GM21529 (cell line): ENCODE measurements around the gene HOTAIR.

Experiments
- ATAC-seq: cut with Tn5 transposase; IDR thresholded peaks from one replicate; pipeline ENCODE4 v1.9.1; 2021; ENCODE audit not compliant: unreplicated experiment

Gene HOTAIR

DNA sequence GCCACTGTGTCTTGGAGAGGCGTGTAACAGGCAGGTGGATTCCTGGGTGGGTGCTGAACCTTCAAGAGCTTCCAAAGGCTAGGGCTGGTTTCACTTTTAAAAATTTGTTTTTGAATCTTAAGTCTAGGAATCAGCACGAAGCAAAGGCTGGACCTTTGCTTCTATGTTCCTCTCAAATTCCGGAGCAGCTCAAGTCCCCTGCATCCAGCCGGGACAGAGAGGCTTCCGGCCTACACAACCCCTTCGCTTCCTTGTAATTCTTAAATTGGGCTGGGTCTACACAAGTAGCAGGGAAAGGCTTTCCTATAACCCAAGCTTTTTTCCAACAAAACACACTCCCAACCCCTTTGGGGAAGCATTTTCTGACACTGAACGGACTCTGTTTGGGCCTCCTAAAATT lies 11.7 kb downstream of the HOTAIR start:
- ATAC-seq = no peak

DNA sequence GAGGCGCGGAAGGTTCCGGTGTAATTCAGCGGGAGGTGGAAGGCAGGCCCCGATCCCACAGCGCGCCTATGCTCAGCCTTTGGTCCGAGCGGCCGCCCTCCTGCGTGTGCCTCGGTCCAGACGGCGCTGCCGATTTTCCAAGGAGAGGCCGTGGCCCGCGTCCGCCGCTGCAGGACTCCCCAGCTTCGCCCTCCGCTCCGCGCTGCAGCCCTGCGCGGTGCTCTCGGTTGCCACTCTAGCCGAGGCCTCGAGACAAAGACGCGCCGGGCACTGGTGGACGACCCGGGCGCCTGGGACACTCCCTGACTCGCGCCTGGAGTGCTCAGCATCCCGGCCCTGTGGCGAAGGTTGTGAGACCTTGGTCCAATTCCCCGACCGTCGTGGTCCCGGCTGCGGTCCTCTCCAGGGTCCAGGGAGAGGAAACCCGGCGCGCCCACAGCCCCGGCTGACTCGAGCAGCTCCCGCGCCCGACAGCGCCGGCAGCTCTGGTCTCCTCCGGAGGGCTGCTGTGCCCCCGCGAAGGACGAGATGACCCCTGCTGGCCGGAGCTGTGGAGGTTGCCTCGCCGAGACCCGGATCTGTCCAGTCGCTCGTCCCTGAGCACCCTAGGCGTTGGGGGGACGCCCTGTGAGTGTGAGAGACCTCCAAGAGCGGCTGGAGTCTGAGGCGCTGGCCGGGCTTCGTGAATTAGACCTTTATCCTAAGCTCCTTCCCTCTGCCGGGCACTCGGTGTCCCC lies 13.6 kb downstream of the HOTAIR start:
- no peak for ATAC-seq

GRCh38 chr12:53960187-53961024 lies 14.3 kb downstream of the HOTAIR start:
- no peak for ATAC-seq

DNA sequence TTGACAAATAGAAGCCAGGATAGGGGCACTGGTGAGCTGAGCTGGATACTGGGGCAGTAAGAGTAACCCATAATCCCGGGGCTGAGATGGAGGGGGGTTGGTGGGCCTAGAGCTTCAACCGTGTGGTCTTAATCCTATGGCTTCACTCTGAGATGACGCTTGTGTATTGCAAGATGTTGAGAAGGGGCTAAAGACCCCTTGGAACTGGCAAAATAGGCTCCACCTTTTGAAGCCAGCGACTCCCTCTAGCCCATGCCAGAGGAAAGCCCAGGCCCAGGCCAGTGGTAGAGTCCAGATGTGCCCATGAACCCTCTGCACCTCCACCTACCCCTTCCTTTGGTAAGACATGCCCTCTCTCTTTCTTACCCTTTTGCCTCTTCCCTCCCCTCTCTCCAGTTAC lies 15.4 kb downstream of the HOTAIR start:
- ATAC-seq = no peak

GRCh38 chr12:53958128-53958527 lies 16.6 kb downstream of the HOTAIR start:
- ATAC-seq = no peak

- ATAC-seq = no peak
Measured at GRCh38 chr12:53956914-53957536, 17.7 kb downstream of the HOTAIR start.

DNA sequence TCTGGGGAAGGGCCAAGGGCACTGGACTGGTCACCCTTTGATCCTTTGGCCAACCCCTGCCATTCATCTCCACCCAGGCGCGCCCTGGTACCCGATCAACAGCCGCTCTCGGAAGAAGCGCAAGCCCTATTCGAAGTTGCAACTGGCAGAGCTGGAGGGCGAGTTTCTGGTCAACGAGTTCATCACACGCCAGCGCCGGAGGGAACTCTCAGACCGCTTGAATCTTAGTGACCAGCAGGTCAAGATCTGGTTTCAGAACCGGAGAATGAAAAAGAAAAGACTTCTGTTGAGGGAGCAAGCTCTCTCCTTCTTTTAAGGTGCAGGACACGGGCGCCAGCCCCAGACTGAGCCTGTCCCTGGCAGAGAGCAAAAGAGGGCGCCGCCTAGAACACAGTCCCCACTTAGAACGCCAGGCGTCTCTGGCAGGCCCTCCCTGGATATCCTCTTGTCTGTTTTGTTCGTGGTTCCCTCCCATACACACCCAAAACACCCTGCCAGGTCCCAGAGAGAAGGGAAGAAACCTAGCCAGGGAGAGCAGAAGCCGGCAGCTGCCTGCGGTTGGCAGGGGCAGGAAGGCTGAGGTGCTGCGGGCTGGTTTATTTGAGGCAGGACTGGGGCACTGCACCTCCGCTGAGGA lies 18.4 kb downstream of the HOTAIR start:
- ATAC-seq = no peak

- ATAC-seq = no peak
Measured at GRCh38 chr12:53955776-53956250, 18.9 kb downstream of the HOTAIR start.

- ATAC-seq = no peak
Measured at GRCh38 chr12:53955036-53955775, 19.5 kb downstream of the HOTAIR start.

DNA sequence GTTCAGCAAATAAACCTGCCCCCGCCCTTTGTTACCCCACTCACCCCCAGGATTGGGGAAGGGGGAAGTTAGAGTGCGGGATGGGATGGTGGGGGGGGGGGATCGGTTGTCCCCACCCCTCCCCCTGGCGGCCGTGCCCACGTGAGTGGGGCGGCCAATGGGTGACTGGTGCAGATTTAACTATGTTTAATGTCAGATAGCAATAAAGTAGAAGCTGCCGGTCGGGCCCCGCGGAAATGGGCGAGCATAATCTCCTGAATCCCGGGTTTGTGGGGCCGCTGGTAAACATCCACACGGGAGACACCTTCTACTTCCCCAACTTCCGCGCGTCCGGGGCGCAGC lies 20.1 kb downstream of the HOTAIR start, which contains the start of gene HOXC12:
HOXC12 (plus strand) TSS at position 210 of the 342 bp plus-strand sequence; CDS start at position 237, 27 bp downstream.
- ATAC-seq = no peak

DNA sequence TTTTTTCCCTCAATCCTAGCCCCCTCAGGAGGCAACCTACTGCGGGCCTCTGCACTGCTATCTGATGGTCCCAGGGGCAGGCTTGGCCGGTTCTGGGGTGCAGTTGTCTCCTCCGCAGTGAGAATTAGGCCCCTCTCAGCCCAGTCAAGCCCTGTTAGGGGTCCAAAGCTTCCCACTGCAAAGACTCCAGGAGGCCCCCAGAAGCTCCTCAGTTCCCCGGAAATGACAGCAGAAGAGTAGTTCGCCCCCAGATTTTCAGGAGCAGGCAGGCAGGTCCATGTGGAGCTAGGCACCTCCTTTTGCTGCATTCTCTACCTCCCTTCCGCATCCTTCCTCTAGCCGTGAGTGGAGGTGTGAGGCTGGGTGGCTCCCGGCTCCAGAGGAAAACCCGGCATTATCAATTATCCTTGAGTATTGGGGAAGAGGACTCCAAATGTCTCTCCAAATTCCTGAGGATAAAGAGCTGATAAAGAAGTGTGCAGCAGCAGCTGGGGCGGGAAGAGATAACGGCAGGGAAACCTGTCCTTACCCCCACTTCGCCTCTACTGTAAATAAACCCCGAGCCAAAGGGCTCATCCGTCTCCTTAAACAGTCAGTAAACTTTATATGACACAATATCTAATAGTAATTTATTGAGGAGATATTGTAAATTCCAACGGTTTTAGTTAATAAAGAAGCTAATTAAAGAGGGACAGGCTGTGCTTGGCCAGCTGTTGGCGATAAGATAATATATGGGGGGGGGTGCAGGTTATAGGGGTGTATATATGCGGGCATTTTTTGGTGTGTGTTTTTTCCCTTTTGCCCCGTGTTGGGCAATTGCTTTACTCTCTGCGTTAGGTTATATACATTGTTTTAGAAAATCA lies 20.7 kb downstream of the HOTAIR start:
- no peak for ATAC-seq

GRCh38 chr12:53952871-53953734 lies 21.7 kb downstream of the HOTAIR start:
- no peak for ATAC-seq

DNA sequence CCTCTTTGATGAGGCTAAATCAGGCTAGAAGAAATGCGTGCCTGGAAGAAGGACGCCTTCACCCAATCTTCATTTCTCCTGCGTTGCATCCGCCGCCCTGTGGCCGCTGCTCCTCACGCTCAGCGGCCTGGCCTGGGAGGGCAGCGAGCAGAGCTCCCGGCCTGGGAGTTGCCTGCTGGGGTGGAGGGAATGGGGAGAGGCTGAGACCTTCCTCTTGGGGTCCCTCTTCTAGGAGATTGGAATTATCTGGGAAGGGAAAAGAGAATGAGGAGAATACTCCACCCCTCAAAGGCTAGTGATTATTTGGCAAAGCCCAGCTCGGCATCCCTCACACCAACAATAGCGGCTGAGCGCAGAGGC lies 22.4 kb downstream of the HOTAIR start:
- ATAC-seq = no peak

DNA sequence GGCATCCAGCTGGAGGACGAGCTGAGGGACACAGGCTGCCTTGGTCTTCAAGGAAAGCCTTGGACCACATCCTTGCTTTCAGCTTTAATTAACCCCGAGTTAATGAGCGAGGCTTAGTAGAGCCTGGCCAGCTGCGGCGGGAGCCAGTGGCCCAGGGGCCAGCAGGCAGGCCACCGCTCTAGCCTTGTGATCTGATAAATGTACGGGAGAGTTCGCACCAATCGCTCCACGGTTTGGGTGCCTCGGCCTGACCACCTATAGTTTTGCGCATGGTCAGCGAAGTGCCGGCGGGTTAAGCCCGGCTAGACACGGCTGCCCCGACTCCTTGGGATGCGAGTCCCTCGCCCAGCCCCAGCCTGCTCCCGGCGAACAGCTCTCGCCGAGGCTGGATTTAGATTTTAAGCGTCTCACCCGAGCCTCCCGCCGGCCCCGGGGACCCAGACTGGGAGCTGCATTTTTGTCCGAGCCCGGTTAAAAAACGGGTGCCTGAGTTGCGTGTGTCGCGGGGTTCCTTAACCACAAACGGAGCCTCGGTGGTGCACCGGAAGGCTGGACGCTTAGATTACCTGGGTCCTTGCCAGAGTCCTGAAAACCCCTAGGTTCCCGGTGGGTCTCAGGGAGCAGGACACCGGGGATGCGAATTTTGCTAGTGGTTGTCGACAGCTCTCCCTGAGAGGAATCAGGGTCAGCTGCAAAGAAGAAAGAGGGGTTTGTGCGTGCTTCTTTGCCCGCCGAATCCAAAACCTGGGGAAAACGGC lies 23.0 kb downstream of the HOTAIR start:
- no peak for ATAC-seq

- ATAC-seq = no peak
Measured at GRCh38 chr12:53950789-53951576, 23.8 kb downstream of the HOTAIR start.

GRCh38 chr12:53950437-53950773 lies 24.3 kb downstream of the HOTAIR start:
- no peak for ATAC-seq
